CD4-positive, alpha-beta T cell treated with Interleukin-17A for 1 hour (primary cell): Measurements from ENCODE around the gene MS4A2.
"Not testable (repeated sequence)": the region's sequence is repeated elsewhere in the genome, so short reads cannot be mapped to it uniquely, and the experiment has no call there.

ENCODE experiments used
- DNase-seq: peaks from one replicate; pipeline ENCODE4 v3.0.0-alpha.2; 2020

Gene MS4A2

DNA sequence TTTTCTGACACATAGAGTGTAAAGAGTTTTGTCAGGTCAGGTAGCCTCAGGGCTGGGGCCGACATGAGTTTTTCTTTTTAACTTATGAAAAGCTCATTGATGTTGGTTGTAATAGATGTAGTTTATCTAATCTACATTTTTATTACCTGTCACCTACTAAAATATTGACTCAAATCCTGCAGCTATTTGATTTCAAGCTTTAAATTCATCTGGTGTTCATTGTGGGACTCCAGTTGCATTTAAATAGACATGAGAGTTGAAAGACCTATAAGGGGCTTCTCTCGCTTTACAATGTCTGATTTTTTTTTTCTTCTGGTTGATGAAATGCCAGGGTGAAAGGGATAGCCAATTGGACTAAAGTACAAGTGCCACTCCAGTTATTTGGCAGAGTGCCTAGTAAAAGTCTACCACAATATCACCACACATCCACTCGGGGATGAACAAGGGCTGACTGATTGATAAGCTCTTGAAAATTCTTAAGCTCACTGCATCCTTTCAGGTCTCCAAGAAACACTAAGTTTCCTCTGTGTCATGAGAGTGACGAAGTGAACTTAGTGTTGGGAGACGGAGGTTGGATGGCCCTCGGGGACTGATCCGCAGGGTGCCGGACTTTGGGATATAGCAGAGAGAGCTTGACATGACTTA lies 16.1 kb downstream of the MS4A2 start:
- not testable (repeated sequence) for DNase-seq

DNA sequence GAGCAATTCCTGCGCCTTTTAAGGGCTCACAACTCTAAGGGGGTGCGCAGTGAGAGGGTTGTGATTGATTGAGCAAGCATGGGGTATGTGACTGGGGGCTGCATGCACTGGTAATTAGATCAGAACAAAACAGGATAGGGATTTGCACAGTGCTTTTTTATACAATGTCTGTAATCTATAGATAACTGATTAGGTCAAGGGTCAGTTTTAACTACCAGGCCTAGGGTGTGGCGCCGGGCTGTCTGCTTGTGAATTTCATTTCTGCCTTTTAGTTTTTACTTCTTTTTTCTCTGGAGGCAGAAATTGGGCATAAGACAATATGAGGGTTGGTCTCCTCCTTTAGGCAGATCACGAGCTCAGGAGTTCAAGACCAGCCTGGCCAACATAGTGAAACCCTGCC lies 20.2 kb downstream of the MS4A2 start:
- not testable (repeated sequence) for DNase-seq

DNA sequence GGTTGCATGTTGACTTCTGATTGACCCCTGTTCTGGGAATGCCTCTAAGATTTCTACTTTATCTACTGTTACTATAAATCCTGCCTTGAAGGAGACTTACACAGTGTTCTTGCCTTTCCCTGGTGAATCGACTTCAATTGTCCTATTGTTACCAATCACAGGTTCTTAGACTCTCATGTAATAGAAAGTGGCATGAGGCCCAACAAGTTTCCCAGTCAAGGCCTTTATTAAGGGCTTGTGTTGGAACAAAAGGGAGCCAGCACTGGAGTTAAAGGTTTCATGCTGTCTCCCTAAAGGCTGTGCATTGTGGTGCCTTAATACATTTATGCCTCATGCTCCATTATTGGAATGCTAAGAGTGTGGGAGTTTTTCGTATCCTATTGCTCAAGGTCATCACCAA lies 23.3 kb downstream of the MS4A2 start:
- DNase-seq = no peak

DNA sequence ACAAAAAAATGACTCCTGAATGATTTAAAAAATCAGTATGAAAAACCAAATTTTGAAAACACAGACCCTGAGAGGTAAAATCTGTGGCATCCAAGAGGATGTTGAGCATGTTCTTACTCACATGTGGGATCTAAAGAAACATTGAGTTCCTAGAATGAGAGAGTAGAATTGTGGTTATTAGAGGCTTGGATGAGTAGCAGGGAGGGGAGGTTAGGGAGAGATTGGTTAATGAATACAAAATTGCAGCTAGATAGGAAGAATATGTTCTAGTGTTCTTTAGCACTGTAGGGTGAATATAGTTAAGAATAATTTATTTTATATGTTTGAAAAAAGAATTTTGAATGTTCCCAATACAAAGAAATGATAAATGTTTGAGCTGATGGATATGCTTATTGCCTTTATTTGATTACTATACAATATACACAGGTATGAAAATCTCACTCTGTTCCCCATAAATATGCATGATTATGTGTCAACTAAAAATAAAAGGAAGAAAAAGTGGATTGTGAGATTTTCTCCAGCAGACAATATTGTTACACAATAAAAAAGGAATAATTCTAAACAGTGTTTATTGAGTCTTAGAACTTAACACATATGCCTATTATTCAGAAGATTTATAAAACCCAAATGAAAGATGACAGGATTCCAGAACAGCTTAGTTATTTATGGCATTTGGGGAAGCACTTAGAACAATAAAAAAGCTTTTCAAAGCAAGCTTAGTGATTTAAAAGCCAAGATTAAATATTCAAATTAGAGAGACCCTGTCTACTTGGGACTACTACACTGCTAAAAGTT lies 28.7 kb downstream of the MS4A2 start:
- DNase-seq = no peak

DNA sequence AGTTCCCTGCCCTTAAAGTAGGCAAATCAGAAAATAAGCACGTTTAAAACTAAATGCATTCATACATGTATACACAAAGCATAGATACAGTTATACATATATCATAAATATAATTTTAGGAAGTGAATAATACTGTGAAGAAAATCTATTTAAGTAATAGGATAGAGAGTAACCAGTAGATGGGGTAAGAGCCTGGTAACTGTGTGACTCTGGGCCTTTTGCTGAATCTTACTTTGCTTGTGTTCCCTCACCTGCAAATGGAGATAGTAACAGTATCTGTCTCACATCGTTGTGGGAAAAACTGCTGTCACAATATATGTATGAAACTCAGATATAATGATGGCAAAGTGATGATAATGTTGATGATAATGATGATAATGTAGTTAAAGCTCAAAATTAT lies 29.9 kb downstream of the MS4A2 start:
- DNase-seq = no peak

DNA sequence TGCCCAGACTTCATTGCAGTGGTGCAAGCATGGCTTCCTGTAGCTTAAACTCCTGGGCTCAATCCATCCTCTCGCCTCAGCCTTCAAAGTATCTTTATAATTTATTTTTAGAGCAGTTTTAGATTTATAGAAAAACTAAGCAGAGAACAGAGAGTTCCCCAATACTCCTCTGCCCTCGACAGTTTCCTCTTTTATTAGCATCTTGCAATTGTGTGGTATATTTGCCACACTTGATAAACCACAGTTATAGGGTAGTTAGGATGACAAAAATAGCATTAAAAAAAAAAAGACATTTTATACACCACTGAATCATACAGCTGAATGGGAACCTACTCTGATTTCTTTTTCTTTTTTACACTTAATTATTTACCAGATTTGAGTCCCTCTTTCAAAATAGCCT lies 31.2 kb downstream of the MS4A2 start:
- DNase-seq = peak; percentile 9

DNA sequence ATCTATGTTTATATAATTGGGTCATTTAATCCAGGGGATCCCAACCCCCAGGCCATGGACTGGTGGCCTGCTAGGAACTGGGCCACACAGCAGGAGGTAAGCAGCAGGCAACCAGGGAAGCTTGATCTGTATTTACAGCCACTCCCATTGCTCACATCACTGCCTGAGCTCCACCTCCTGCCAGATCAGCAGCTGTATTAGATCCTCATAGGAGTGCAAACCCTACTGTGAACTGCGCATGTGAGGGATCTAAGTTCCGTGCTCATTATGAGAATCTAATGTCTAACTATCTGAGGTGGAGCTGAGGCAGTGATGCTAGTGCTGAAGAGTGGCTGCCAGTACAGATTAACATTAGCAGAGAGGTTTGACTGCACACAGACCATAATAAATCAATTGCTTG lies 32.8 kb downstream of the MS4A2 start:
- DNase-seq = no peak

DNA sequence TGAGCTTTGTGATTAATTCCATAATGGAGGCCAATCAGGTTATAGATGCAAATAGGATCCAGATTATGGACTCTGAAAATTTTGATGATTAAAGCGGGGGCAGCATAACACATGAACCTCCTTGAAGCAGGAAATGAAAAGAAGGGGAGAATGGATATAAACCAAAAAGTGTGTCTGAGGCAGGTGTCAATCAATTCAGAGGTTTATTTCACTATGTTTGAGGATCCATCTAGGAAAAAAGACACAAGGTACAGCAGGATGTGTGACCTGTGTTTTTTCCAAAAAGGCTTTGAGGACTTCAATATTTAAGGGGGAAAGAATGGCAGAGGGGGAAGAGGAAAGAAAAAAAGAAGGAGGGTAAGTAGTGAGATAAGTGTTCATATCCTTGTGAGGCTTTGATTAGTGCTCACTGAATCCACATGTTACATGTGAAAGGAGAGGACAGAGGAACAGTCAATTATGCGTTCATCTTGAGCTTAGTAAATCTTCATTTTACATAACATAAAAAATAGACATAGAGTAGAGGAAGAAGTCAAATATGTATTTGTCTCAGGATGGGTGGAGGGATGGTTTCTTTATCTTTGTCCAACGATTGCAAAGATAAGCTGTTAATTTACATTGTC lies 34.1 kb downstream of the MS4A2 start:
- DNase-seq = no peak

DNA sequence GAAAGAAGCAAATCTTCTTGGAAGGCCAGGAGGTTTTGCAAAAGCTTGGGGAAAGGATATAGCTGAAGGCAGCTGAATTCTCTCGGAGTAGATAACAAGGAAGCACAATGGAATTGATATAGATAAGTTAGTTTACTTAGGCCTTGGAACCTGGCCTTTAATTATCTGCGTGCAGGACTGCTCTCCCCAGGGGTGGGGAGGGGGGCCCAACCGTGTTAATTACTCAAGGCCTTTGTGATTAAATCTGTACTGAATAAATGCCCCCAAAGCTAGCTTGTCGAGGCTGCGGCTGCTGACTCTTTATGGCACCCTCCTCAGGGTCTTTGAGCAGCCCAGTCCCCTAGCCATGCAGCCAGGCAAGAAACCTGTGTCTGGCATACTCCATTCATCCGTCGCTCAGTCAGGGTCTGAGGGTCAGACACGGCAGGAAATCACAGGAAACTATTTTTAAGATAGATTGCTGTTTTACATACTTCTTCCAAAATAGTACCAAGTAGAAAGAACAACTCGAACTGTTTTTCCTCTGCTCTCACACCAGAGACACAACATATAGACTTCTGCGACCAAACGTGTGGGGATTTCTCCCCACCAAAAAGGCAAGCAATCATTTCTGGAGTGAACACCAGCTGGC lies 36.5 kb downstream of the MS4A2 start:
- DNase-seq = no peak

DNA sequence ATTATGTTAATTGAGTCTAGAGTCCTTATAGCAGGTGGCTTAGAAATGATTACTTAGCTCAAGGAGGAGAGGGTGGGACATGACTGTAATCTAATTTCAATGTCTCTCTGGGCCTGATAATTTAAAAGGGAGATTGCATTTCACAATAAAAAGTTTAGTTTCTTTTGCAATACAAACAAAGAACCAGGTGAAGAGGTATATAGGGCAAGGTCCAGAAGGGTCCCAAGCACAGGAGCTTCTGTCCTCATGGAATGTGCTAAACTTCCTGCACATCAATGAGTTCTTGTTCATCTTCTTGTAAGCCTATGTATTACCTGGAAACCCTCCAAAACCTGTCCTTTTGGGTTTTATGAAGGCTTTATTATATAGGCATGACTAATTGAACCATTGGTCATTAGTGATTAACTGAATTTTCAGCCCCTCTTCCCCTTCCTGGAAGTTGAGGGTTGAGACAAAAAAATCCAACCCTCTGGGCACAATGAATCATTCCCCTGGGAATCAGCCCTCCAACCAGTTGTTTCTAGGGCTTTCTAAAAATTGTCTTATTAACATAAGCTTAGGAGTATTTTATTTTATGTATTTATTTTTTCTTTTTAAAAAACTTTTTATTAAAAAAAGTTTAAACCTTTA lies 37.6 kb downstream of the MS4A2 start:
- no peak for DNase-seq

DNA sequence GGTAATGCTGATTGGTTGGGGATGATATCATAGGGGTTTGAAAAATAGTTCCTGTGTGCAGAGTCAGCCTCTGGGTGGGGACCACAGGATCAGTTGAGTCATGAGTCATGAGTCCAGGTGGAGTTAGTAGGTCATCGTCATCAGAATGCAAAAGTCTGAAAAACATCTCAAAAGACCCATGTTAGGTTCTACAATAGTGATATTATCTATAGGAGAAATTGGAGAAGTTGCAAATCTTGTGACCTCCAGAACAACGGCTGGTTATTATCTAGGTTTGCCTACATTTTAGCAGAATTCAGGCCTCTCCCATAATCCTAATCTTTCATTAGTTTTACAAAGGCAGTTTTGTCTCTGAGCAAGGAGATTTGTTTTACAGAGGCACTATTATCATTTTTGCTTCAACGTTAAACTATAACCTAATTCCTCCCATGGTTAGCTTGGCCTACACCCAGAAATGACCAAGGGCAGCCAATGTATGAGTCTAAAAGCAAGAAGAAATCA lies 38.9 kb downstream of the MS4A2 start:
- DNase-seq = no peak

DNA sequence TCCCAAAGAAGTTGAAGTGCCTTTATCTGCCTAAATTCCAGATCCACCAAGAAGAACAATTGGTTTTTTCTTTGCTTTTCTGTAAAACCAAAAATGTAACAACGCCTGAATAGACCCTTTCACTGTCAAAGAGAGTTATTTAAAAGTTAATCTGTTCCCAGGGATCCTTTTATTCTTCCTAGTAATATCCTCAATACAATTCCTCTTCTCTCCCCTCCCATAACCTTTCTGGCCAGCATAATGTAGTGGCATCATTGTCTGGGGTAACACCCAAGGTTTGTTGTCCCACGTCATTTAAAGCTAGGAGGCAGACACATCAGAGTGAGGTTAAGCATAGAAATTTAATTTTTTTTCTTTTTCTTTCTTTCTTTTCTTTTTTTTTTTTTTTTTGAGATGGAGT lies 39.9 kb downstream of the MS4A2 start:
- DNase-seq = no peak

DNA sequence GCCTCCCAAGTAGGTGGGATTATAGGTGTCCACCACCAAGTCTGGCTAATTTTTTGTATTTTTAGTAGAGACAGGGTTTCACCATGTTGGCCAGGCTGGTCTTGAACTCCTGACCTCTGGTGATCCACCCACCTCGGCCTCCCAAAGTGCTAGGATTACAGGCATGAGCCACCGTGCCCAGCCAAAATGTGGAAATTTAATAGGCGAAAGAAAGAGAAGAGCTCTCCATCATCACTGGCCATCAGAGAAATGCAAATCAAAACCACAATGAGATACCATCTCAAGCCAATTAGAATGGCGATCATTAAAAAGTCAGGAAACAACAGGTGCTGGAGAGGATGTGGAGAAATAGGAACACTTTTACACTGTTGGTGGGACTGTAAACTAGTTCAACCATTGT lies 40.4 kb downstream of the MS4A2 start:
- DNase-seq = not testable (repeated sequence)

DNA sequence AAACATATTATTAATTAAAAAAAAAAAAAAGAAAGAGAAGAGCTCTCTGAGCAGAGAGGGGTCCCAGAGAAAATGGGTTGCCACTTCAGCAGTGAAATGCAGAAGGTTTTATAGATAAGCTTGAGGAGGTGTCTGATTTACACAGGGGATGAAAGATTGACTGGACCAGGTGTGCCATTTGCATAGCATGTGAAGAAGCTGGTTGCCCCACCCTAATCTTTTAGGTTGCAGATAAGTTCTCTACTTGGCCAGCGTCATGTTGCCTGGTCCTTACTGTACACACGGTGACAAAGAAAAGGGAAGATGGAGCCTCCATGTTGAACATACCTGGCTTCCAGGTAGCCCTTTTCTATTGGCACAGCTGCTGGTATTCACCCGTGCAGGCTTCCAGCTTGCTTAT lies 41.4 kb downstream of the MS4A2 start:
- no peak for DNase-seq

DNA sequence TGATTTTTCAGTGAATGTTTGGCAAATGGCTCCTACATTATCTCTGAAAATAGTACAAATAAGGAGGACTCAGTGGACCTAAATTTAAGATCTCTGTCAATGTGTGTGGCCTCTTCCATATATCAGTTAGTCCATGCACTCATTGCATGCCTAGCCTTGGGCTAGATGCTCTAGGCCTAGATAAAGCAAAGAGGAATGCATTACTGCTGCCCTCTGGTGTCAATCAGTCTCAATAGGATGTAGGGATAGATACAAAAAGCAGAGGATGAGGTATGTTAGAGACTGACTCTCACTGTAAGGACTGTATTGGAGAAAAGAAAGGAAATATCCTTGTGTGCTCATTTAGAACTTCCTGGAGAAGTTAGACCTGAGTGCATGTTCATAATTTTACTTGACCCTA lies 42.0 kb downstream of the MS4A2 start:
- DNase-seq = peak; percentile 23

DNA sequence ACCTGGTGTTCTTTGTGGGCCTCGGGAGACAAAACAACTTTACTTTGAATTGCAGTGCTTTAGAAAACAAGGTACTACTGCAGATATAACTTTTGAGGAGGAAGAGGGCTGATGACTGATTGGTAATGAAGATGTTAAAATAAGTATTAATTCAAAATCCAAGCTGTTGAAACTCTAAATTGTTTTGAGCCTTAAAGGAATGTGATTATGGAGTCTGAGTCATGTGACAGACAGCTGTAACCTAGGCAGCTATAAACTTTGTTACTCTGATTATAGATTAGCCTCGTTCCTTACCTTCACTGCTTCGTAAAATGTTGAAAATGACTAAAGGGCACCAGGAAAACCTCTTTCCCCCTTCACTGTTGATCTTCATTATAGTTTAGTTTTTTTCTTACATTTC lies 43.4 kb downstream of the MS4A2 start:
- DNase-seq = no peak

DNA sequence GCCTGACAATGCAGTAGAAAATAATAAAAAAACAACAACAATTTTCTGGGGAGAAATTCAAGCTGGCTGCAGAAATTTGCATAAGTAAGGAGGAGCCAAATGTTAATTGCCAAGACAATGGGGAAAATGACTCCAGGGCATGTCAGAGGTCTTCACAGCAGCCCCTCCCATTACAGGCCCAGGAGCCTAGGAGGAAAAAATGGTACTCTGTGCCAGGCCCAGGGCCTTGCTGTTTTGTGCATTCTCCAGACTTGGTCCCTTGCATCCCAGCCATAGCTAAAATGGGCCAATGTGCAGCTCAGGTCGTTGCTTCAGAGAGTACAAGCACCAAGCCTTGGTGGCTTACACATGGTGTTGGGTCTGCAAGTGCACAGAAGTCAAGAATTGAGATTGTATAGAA lies 45.5 kb downstream of the MS4A2 start:
- no peak for DNase-seq

DNA sequence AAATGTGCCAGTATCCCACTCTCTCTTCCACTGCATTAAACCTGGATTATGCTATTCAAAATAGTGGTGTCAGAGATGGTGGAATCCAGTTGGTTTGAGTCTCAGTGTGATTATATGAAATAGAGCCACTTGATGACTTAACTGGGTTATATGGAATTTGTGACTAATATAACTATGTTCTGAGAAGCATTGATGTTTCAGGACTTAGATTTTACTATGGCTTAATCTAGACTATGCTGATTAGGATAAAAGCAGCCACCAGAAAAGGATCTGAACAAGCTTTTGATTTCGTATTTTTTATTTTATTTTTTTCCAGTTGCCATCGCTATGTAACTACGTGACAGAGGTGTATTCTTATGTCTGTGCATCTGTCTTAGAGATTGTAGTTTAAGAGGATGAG lies 55.3 kb downstream of the MS4A2 start:
- DNase-seq = no peak

DNA sequence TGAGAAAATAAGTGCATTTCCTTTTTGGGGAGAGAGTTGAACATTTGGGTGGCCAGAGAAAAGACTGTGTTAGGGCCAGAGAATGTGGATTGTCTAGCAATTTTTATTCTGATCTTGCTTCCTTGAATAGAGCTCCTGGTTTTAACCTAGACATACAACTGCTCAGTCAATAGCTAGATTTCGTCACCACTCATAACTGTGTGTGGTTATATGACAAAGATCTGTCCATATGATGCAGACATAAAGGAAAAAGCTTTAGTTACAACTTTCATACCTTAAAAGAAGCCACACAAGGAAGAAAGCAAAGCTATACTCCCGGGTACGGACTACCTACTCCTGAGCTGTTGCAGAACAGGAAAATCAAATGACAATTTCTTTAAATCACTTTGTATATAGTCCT lies 57.2 kb downstream of the MS4A2 start:
- DNase-seq = no peak
